Gastrocnemius medialis (tissue), 4 donors: ENCODE results near the gene TEX51. TPM values are rescaled to one million over a fixed set of nuclear protein-coding genes. Genes with fewer than 3 reads are reported as not detected.

Experiments
- ATAC-seq, 2 donors: fragments of 150-250 bp; one replicate each; pipeline ENCODE4 v1.9.1; 2016
- DNase-seq, 2 donors: peaks; one replicate each; pipeline ENCODE4 v3.0.0-alpha.2; 2019
- H3K27ac ChIP-seq, 4 donors: fragments of 200-600 bp; sonication (generic); 1 replicate in 1 of 4; 2 replicates in 3 of 4; pipeline ENCODE4 v1.5.1; 2016 to 2018; ENCODE audit warnings: mild to moderate bottlenecking in 2 of 4, moderate library complexity in 1 of 4
- H3K27me3 ChIP-seq, 3 donors: fragments of 200-600 bp; sonication (generic) in 2 of 3; 1 replicate in 1 of 3; 2 replicates in 2 of 3; pipeline versions ENCODE4 v1.5.1 to v1.6.0; 2016 to 2019; ENCODE audit warnings: mild to moderate bottlenecking in 1 of 3, moderate library complexity in 1 of 3
- H3K36me3 ChIP-seq, 2 donors: fragments of 200-600 bp; sonication (generic) in 1 of 2; one replicate each; pipeline ENCODE4 v1.5.1; 2017 to 2018
- H3K4me1 ChIP-seq, 2 donors: fragments of 200-600 bp; sonication (generic) in 1 of 2; one replicate each; pipeline ENCODE4 v1.5.1; 2016 to 2017; ENCODE audit warnings: mild to moderate bottlenecking in 2 of 2
- H3K4me3 ChIP-seq, 4 donors: fragments of 200-600 bp; sonication (generic) in 3 of 4; 1 replicate in 1 of 4; 2 replicates in 3 of 4; pipeline ENCODE4 v1.5.1; 2016 to 2019; ENCODE audit warnings: mild to moderate bottlenecking in 2 of 4
- H3K9me3 ChIP-seq, 3 donors: fragments of 200-600 bp; sonication (generic) in 2 of 3; 1 replicate in 1 of 3; 2 replicates in 2 of 3; pipeline ENCODE4 v1.5.1; 2016 to 2019
- CTCF ChIP-seq, 5 experiments: fragments of 450-650 bp in 3 of 5; fragments of 200-600 bp in 2 of 5; sonication (generic) in 2 of 5; IDR thresholded peaks in 4 of 5; conservative IDR thresholded peaks in 1 of 5; 1 replicate in 4 of 5; 2 replicates in 1 of 5; pipeline ENCODE4 v1.5.1; 2016 to 2019; ENCODE audit warnings: antibody characterized with exemption in 5 of 5, mild to moderate bottlenecking in 3 of 5, moderate library complexity in 3 of 5
- POLR2A ChIP-seq, 2 donors: fragments of 450-650 bp; IDR thresholded peaks; one replicate each; pipeline ENCODE4 v1.6.1; 2017; ENCODE audit warnings: antibody characterized with exemption in 2 of 2, mild to moderate bottlenecking in 2 of 2, moderate library complexity in 2 of 2
- in situ Hi-C, 4 donors: fragments of 200-750 bp; cut with MboI; loops; one replicate each; pipeline versions ENCODE4 v1.15.0 to v1.8.0; 2017; ENCODE audit warnings: low sequenced_read_pairs in 4 of 4
- intact Hi-C: fragments of 100-400 bp; cut with DNase I; formaldehyde crosslinking; loops from one replicate; pipeline ENCODE4 v1.15.1; 2023; ENCODE audit warnings: low total_unique reads
- total RNA-seq, 4 donors: library from RNA; depleted of rRNA; stranded (reverse); fragments of >200 nt; gene quantifications; one replicate each; pipeline versions ENCODE4 v1.1.0 to v1.2.3, GENCODE V29; 2016

TEX51 gene
- total RNA-seq, 4 donors from 2014 or later, result not detected

DNA sequence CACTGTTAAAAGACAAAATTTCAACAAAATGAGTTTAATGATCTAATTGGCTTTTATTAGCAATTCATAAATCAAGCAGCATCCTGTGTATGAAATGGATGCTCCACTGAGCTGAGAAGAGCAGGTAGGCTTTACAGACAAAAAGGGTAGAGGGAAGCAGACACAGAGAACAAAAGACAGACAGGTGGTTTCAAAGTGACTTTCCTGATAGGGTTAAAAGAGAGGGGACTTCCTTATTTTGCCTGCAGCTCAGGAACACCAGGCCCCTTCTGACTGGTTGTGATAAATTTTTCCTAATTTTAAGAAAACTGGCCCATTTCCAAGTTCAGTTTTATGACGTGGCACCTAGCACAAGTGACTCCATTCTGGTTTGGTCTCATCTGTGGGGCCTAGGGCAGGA, 11.9 kb downstream of the TEX51 start:
- Histone ChIP-seq H3K36me3 (no peaks in the 10 kb centered on the region), H3K27ac (no peak overlapping the region), H3K4me3 (no peak overlapping the region), H3K4me1 (no peaks in the 10 kb centered on the region), H3K9me3 (no peaks in the 10 kb centered on the region), H3K27me3 (peaks cover 0 to 2% (median 0%) of the 10 kb centered on the region in 3 donors)
- intact Hi-C loops, result no loop called here
- DNase-seq, result no peak
- in situ Hi-C loops, result no loop called here
- no peak for ATAC-seq
- TF ChIP-seq CTCF (IDR thresholded peaks at IDR 0.05 in 4 of 5, conservative IDR thresholded peaks at IDR 0.05 in 1 of 5) (no peak), POLR2A (IDR thresholded peaks at IDR 0.05) (no peak)

DNA sequence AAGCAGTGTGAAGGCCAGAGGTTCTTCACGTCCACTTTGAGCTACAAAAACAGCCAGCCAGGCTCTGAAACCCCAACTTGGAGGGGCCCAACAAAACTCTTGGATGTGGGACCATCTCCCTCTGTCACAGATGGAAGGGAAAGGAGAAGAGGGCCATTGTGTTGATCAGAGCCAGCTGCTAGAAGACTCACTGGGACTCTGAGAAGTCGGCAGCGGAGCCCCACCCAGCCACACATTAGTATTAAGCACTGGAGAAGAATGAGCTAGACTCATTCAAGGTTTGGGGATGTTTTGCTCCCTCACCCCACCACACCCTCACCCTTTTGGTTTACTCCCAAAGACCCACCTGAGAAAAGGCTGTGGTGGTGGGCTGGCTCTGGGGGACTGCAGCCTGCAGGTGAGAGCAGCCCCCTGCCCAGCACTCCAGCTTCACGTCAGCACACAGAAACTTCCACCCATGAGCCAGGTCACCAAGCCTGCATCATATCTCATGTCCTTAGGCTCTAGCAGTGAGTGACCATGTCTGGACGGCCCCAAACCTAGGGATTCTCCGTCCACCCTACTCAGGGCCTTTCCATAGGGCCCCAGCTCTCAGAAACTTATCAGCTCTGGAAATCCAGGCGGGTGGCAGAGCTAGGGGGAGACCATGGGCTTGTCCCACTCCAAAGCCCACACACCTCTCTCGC, 12.6 kb downstream of the TEX51 start:
- Histone ChIP-seq H3K4me1 (no peaks in the 10 kb centered on the region), H3K27me3 (peaks cover 0 to 2% (median 0%) of the 10 kb centered on the region in 3 donors), H3K27ac (no peak overlapping the region), H3K9me3 (no peaks in the 10 kb centered on the region), H3K36me3 (no peaks in the 10 kb centered on the region), H3K4me3 (no peak overlapping the region)
- in situ Hi-C loops, result no loop called here
- intact Hi-C loops, result no loop called here
- DNase-seq (no peak), ATAC-seq (no peak)
- TF ChIP-seq CTCF (IDR thresholded peaks at IDR 0.05 in 4 of 5, conservative IDR thresholded peaks at IDR 0.05 in 1 of 5) (no peak), POLR2A (IDR thresholded peaks at IDR 0.05) (no peak)

GRCh38 chr2:126912201-126912600, 13.5 kb downstream of the TEX51 start:
- intact Hi-C loops (no loop called here), in situ Hi-C loops (no loop called here)
- TF ChIP-seq CTCF (IDR thresholded peaks at IDR 0.05 in 4 of 5, conservative IDR thresholded peaks at IDR 0.05 in 1 of 5) (no peak), POLR2A (IDR thresholded peaks at IDR 0.05) (no peak)
- Histone ChIP-seq H3K4me1 (no peaks in the 10 kb centered on the region), H3K9me3 (no peaks in the 10 kb centered on the region), H3K36me3 (no peaks in the 10 kb centered on the region), H3K27me3 (peaks cover 0 to 2% (median 0%) of the 10 kb centered on the region in 3 donors), H3K4me3 (no peak overlapping the region), H3K27ac (no peak overlapping the region)
- DNase-seq, result no peak
- ATAC-seq, result no peak

GRCh38 chr2:126913329-126913728, 14.6 kb downstream of the TEX51 start:
- TF ChIP-seq POLR2A (IDR thresholded peaks at IDR 0.05), result no peak
- TF ChIP-seq CTCF (IDR thresholded peaks at IDR 0.05 in 4 of 5, conservative IDR thresholded peaks at IDR 0.05 in 1 of 5), result no peak
- intact Hi-C loops, result no loop called here

More at GRCh38 chr2:126913329-126913728, 14.6 kb downstream of the TEX51 start:
- no peak overlapping the region for H3K27ac ChIP-seq
- no peaks in the 10 kb centered on the region for H3K9me3 ChIP-seq
- no peak for ATAC-seq
- no peaks in the 10 kb centered on the region for H3K4me1 ChIP-seq
- no peak for DNase-seq
- no peaks in the 10 kb centered on the region for H3K36me3 ChIP-seq
- H3K4me3 ChIP-seq, result no peak overlapping the region
- in situ Hi-C loops, result no loop called here
- peaks cover 0 to 2% (median 0%) of the 10 kb centered on the region in 3 donors for H3K27me3 ChIP-seq
